ENCODE measurements around the gene MYO18B. TPM values are rescaled to one million over a fixed set of nuclear protein-coding genes. Genes with fewer than 3 reads are reported as not detected.

The MYO18B gene
- total RNA-seq, 4 donors from 2014 or later, result under 0.01 to 0.50 (median 0.13) TPM

DNA sequence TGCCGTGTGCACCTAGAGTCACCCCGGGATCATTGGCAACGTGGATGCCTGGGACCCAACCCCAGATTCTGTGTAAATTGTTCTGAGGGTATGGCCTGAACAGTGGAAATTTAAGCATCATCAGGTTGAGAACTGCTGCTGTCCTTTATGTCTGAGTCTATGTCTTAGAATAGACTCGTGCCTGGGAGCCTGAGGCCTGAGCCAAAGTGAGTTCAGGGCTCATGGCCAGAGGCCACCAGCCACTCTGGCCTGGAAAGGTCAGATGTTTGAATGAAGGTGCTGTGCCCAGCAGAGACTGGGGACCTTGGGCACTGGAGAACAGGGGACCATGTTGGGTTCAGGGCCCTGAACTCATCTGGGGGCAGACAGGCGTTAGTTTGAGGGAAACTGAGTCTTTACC, 91.1 kb downstream of the MYO18B start:
- Histone ChIP-seq H3K27ac (replicated peaks in 1 of 4) (no peak overlapping the region), H3K27me3 (peaks cover 0 to 10% (median 0%) of the 10 kb centered on the region in 4 donors), H3K9me3 (peaks cover 0 to 12% (median 8%) of the 10 kb centered on the region in 4 donors), H3K4me1 (peaks cover 0 to 2% (median 0%) of the 10 kb centered on the region in 4 donors), H3K4me3 (no peak overlapping the region), H3K36me3 (peaks cover 0 to 65% (median 0%) of the 10 kb centered on the region in 4 donors)
- no peak for TF ChIP-seq EP300 (IDR thresholded peaks at IDR 0.05)
- TF ChIP-seq POLR2AphosphoS5 (IDR thresholded peaks at IDR 0.05), result no peak
- TF ChIP-seq CTCF (IDR thresholded peaks at IDR 0.05), result no peak
- no peak for TF ChIP-seq POLR2A (IDR thresholded peaks at IDR 0.05; ENCODE audit: low read depth)
- intact Hi-C loops (cut with DNase I), result no loop called here
- DNase-seq (ENCODE audit: extremely low spot score), result no peak
- WGBS, result 57% methylated on average over 1 of the region's 5 CpGs

DNA sequence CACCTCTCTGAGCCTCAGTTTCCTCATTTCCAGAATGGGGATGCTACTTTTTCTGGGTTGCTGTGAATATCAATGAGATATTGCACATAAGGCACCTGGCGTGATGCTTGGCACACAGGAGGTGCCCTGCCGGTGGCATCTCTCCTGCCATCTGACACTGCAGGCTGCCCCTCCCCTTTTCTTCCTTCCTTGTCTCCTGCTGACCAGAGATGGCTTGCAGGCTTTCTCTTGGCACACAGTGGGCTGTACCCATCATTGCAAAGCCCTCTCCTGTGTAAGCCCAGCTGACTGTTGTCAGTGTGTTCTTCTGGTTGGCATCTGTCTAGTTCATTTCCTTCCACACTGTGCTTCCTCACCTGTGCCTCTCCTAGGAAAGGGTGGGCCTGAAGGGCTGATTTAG, 91.7 kb downstream of the MYO18B start:
- peaks cover 0 to 61% (median 0%) of the 10 kb centered on the region in 4 donors for H3K36me3 ChIP-seq
- peaks cover 0 to 2% (median 0%) of the 10 kb centered on the region in 4 donors for H3K4me1 ChIP-seq
- TF ChIP-seq POLR2A (IDR thresholded peaks at IDR 0.05; ENCODE audit: low read depth), result no peak
- no peak for TF ChIP-seq EP300 (IDR thresholded peaks at IDR 0.05)
- TF ChIP-seq POLR2AphosphoS5 (IDR thresholded peaks at IDR 0.05), result no peak
- no peak for TF ChIP-seq CTCF (IDR thresholded peaks at IDR 0.05)
- WGBS, result 92% methylated on average over 2 of the region's 2 CpGs
- peaks cover 0 to 12% (median 8%) of the 10 kb centered on the region in 4 donors for H3K9me3 ChIP-seq
- no peak overlapping the region for H3K27ac ChIP-seq (replicated peaks in 1 of 4)
- no peak for DNase-seq (ENCODE audit: extremely low spot score)
- H3K4me3 ChIP-seq, result no peak overlapping the region
- intact Hi-C loops (cut with DNase I), result no loop called here
- peaks cover 0 to 10% (median 0%) of the 10 kb centered on the region in 4 donors for H3K27me3 ChIP-seq

GRCh38 chr22:25834490-25834889, 92.5 kb downstream of the MYO18B start:
- H3K36me3 ChIP-seq, result peaks cover 0 to 53% (median 0%) of the 10 kb centered on the region in 4 donors
- H3K27ac ChIP-seq (replicated peaks in 1 of 4), result no peak overlapping the region
- WGBS, result 77% methylated on average over 4 of the region's 4 CpGs
- intact Hi-C loops (cut with DNase I), result no loop called here
- peaks cover 0 to 11% (median 0%) of the 10 kb centered on the region in 4 donors for H3K27me3 ChIP-seq
- H3K4me1 ChIP-seq, result peaks cover 0 to 2% (median 0%) of the 10 kb centered on the region in 4 donors
- no peak for TF ChIP-seq CTCF (IDR thresholded peaks at IDR 0.05)
- no peak for TF ChIP-seq EP300 (IDR thresholded peaks at IDR 0.05)
- no peak for TF ChIP-seq POLR2AphosphoS5 (IDR thresholded peaks at IDR 0.05)
- no peak for TF ChIP-seq POLR2A (IDR thresholded peaks at IDR 0.05; ENCODE audit: low read depth)
- peaks cover 0 to 12% (median 8%) of the 10 kb centered on the region in 4 donors for H3K9me3 ChIP-seq
- no peak for DNase-seq (ENCODE audit: extremely low spot score)
- no peak overlapping the region for H3K4me3 ChIP-seq

DNA sequence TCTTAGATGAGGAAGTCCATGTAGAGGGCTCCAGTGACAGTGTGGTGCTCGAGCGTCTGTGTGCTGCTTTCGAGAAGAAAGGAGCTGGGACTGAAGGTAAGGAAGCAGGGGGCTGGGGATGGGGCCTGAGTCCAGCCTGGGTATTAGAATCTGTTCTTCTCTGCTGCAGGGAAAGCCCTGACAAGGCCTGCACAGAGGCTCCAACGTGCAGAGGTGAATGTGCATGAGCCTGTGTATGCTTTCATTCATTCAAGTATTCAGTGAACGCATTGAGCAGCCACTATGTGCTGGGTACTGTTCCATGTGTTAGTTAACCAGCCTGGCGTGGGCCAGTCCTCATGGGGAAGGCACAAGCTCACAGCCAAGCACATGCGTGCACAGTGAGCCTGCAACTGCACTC, 93.4 kb downstream of the MYO18B start:
- 50% methylated on average over 4 of the region's 7 CpGs for WGBS
- DNase-seq (ENCODE audit: extremely low spot score), result no peak
- intact Hi-C loops (cut with DNase I), result no loop called here
- Histone ChIP-seq H3K4me3 (no peak overlapping the region), H3K4me1 (peaks cover 0 to 2% (median 0%) of the 10 kb centered on the region in 4 donors), H3K27me3 (peaks cover 0 to 19% (median 2%) of the 10 kb centered on the region in 4 donors), H3K27ac (replicated peaks in 1 of 4) (no peak overlapping the region), H3K36me3 (peaks cover 0 to 44% (median 0%) of the 10 kb centered on the region in 4 donors), H3K9me3 (peaks cover 0 to 8% (median 3%) of the 10 kb centered on the region in 4 donors)
- TF ChIP-seq POLR2A (IDR thresholded peaks at IDR 0.05; ENCODE audit: low read depth) (no peak), EP300 (IDR thresholded peaks at IDR 0.05) (no peak), CTCF (IDR thresholded peaks at IDR 0.05) (no peak), POLR2AphosphoS5 (IDR thresholded peaks at IDR 0.05) (no peak)

Measured in esophagus muscularis mucosa (tissue), 4 donors.